ENCODE results near the gene KCNQ1. TPM values are rescaled to one million over a fixed set of nuclear protein-coding genes. Genes with fewer than 3 reads are reported as not detected.

The KCNQ1 gene
- total RNA-seq, 1 experiment from 2014 or later, result 2.3 TPM

DNA sequence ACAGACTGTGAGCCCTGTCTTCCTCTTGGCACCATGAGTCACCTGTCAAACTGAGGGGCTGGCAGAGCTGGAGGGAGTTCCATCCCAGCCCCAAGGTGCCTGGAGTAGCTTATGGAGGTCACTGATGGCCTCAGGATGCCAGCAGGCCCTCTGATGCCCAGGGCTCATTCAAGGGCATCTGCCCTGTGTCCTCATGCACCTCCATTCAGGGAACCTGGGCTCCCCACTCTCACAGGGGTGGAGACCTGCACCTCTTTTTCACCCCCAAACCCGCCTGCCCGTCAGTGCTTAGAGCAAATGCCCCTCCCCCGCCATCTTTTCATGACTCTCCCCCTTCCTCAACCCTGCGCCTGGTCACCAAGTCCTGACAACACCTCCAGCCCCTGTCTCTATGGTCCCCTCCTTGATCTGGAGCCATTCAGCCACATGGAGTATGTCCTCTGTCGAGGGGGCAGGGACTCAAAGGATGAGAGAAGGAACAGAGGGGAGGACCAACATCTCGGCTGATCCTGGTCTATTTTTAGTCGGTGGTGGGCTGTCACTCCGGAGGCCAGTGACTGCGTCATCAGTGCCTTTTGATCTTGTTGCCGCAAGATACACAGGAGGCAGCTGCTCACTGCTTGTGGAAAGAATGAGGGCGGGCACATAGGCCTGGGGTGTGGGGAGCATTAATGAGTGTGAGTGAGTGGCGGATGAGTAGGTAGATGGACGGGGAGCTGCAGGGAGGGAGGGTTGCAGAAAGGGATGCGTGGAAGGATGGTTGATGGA lies 368.5 kb downstream of the KCNQ1 start:
- Histone ChIP-seq H3K4ac (ENCODE audit: low read depth, low read length) (no peak overlapping the region), H3K4me2 (ENCODE audit: insufficient read depth, insufficient read length, low read length) (no peak overlapping the region), H2BK12ac (ENCODE audit: insufficient read length, low read depth, low read length) (no peak overlapping the region), H3K9me3 (ENCODE audit: control insufficient read depth, low read depth, low read length) (no peaks in the 10 kb centered on the region), H2BK120ac (ENCODE audit: low read depth, low read length, poor library complexity, severe bottlenecking) (no peak overlapping the region), H3K79me2 (ENCODE audit: insufficient read depth, low read length) (no peaks in the 10 kb centered on the region), H3K79me1 (ENCODE audit: insufficient read depth, low read depth, low read length, poor library complexity, severe bottlenecking) (no peaks in the 10 kb centered on the region), H2AK5ac (ENCODE audit: insufficient read length, low read length) (no peak overlapping the region), H2AFZ (ENCODE audit: low read length) (no peak overlapping the region), H3K23ac (ENCODE audit: insufficient read length, low read depth, low read length) (no peak overlapping the region), H4K91ac (ENCODE audit: insufficient read length, low read depth, low read length) (no peak overlapping the region), H2BK20ac (ENCODE audit: low read depth, low read length, poor library complexity, severe bottlenecking) (no peak overlapping the region), H3T11ph (ENCODE audit: low read length) (no peak overlapping the region), H4K20me1 (ENCODE audit: control insufficient read depth, insufficient read depth, insufficient read length) (no peaks in the 10 kb centered on the region), H3K23me2 (ENCODE audit: insufficient read length, low read depth, low read length, poor library complexity, severe bottlenecking) (peaks cover 2% of the 10 kb centered on the region), H3K27me3 (ENCODE audit: insufficient read depth, low read length) (peaks cover 3% of the 10 kb centered on the region; the same call in 1 of the 2 replicates), H2BK5ac (ENCODE audit: insufficient read length, low read length) (no peak overlapping the region), H4K5ac (ENCODE audit: insufficient read length, low read depth, low read length) (no peak overlapping the region), H3K4me1 (ENCODE audit: insufficient read depth, low read length) (no peaks in the 10 kb centered on the region), H3K18ac (ENCODE audit: insufficient read length, low read depth, low read length) (no peak overlapping the region), H3K9ac (ENCODE audit: extremely low read depth, insufficient read length, low read length) (no peak overlapping the region), H2BK15ac (ENCODE audit: low read depth, low read length) (no peak overlapping the region), H3K56ac (ENCODE audit: insufficient read length, low read depth, low read length) (no peak overlapping the region), H3K27ac (ENCODE audit: insufficient read length, low read depth, low read length) (no peak overlapping the region), H3K14ac (ENCODE audit: insufficient read depth, low read length) (no peak overlapping the region), H4K8ac (replicated peaks; ENCODE audit: insufficient read length, low read depth, low read length) (no peak overlapping the region)
- peaks cover 11 to 13% of the 10 kb centered on the region in 2 experiments for H3K9me3 Mint-ChIP-seq
- WGBS (ENCODE audit: extremely low coverage, insufficient read length, low lambda C conversion rate), result 100% methylated on average over 1 of the region's 14 CpGs
- peaks cover 100% of the 10 kb centered on the region for H3K27me3 Mint-ChIP-seq (ENCODE audit: low read depth)
- no peak for DNase-seq
- H3K27ac Mint-ChIP-seq, result no peak overlapping the region
- H3K36me3 Mint-ChIP-seq (ENCODE audit: insufficient read depth in 1 of 3, low read depth in 3 of 3), result peaks cover 0 to 6% (median 3%) of the 10 kb centered on the region in 3 experiments; a peak in 4 of 7 replicates
- H3K4me3 Mint-ChIP-seq, result no peak overlapping the region; a peak in 1 of 5 replicates
- TF ChIP-seq, protein P1, sequence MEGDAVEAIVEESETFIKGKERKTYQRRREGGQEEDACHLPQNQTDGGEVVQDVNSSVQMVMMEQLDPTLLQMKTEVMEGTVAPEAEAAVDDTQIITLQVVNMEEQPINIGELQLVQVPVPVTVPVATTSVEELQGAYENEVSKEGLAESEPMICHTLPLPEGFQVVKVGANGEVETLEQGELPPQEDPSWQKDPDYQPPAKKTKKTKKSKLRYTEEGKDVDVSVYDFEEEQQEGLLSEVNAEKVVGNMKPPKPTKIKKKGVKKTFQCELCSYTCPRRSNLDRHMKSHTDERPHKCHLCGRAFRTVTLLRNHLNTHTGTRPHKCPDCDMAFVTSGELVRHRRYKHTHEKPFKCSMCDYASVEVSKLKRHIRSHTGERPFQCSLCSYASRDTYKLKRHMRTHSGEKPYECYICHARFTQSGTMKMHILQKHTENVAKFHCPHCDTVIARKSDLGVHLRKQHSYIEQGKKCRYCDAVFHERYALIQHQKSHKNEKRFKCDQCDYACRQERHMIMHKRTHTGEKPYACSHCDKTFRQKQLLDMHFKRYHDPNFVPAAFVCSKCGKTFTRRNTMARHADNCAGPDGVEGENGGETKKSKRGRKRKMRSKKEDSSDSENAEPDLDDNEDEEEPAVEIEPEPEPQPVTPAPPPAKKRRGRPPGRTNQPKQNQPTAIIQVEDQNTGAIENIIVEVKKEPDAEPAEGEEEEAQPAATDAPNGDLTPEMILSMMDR (conservative IDR thresholded peaks at IDR 0.05), result no peak
- peaks cover 13 to 26% of the 10 kb centered on the region in 2 experiments for H3K4me1 Mint-ChIP-seq

Data from H9 (cell line).